Neural crest cell (in vitro differentiated cells): ENCODE measurements around the gene EMD. TPM values are rescaled to one million over a fixed set of nuclear protein-coding genes. Genes with fewer than 3 reads are reported as not detected.

Source experiments
- DNase-seq: peaks from one replicate; pipeline ENCODE4 v3.0.0; 2021; ENCODE audit warnings: low read depth, mixed read lengths, low spot score
- H3K27ac Mint-ChIP-seq: one replicate; pipeline ENCODE4 v1.8.0; 2021; ENCODE audit warnings: mild to moderate bottlenecking, mixed read lengths; ENCODE audit not compliant: unreplicated experiment
- H3K27me3 Mint-ChIP-seq: 2 replicates; pipeline ENCODE4 v1.8.0; 2021; ENCODE audit warnings: low read depth, mild to moderate bottlenecking, mixed read lengths
- H3K36me3 Mint-ChIP-seq: 2 replicates; pipeline ENCODE4 v1.8.0; 2021; ENCODE audit warnings: low read depth, mild to moderate bottlenecking, mixed read lengths
- H3K4me1 Mint-ChIP-seq: 2 replicates; pipeline ENCODE4 v1.8.0; 2021; ENCODE audit warnings: mixed read lengths
- H3K4me3 Mint-ChIP-seq: one replicate; pipeline ENCODE4 v1.8.0; 2021; ENCODE audit warnings: mild to moderate bottlenecking, mixed read lengths
- H3K9me3 Mint-ChIP-seq: 2 replicates; pipeline ENCODE4 v1.8.0; 2021; ENCODE audit warnings: mixed read lengths
- total RNA-seq: library from RNA; stranded (reverse); gene quantifications from 2 replicates; pipeline ENCODE4 v1.2.1, GENCODE V29; 2021
- TF ChIP-seq, protein P1 (sequence below): fragments of 200-600 bp; sonication (generic); conservative IDR thresholded peaks from 2 replicates; pipeline ENCODE4 v1.5.0; 2021; ENCODE audit warnings: antibody characterized with exemption, mild to moderate bottlenecking

Gene EMD
- total RNA-seq, 1 donor from 2014 or later = 54.3 TPM

DNA sequence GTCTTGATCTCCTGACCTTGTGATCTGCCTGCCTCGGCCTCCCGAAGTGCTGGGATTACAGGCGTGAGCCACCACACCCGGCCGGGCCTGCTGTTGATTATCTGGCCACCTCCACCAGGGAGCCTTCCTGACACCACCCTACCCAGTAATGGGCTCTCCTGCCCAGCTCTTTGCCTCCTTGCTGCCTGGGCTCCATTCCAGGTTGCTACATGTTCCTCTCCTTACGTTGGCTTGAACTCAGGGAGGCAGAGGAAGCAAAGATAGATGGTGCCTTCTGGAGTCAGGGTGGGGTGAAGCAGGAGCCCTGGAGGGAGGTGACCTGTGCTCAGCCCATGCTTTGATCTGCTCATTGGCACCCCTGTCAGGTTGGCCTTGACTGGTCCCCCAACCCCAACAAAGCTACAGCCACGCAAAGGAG lies 31.0 kb upstream of the EMD start:
- Mint-ChIP-seq H3K36me3 (peaks cover 5% of the 10 kb centered on the region), H3K4me3 (peak overlapping the region; percentile 12), H3K9me3 (no peaks in the 10 kb centered on the region), H3K4me1 (peaks cover 5% of the 10 kb centered on the region), H3K27ac (no peak overlapping the region), H3K27me3 (peaks cover 4% of the 10 kb centered on the region)
- no peak for DNase-seq
- TF ChIP-seq, protein P1, sequence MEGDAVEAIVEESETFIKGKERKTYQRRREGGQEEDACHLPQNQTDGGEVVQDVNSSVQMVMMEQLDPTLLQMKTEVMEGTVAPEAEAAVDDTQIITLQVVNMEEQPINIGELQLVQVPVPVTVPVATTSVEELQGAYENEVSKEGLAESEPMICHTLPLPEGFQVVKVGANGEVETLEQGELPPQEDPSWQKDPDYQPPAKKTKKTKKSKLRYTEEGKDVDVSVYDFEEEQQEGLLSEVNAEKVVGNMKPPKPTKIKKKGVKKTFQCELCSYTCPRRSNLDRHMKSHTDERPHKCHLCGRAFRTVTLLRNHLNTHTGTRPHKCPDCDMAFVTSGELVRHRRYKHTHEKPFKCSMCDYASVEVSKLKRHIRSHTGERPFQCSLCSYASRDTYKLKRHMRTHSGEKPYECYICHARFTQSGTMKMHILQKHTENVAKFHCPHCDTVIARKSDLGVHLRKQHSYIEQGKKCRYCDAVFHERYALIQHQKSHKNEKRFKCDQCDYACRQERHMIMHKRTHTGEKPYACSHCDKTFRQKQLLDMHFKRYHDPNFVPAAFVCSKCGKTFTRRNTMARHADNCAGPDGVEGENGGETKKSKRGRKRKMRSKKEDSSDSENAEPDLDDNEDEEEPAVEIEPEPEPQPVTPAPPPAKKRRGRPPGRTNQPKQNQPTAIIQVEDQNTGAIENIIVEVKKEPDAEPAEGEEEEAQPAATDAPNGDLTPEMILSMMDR = no peak

DNA sequence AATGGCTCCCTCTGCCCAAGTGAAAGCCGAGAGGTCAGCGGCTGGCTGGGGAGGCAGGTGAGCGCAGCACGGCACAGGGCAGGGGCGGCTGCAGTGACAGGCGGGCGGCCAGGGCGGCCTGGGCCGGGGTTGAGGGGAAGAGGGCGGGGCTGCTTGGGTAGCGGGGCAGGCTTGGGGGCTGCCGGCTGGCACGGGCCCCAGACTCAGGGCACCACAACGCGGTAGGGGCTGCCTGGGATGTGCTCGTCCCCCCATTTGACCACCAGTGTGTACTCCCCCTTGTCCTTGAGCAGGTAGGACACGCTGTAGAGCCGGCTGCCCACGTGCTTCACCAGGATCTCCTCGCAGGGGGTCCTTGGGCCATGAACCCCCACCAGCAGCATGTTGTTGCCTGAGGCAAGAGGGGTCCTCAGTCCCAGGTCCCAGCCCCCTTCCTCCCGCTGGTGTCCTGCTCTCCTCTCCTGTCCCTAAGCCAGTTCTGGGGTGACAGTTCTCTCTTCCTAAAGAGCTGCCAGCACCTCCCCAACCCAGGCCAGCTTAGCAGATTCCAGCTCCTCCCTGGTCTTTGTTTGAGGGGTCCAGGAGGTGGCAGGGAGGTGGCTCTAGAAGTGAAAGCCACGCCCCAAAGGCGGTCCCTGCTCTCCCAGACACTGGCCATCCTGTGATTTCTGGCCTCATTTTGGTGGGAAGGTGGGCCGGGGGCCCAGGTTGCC lies 30.3 kb upstream of the EMD start:
- TF ChIP-seq, protein P1 = no peak
- H3K27ac Mint-ChIP-seq = no peak overlapping the region
- peaks cover 5% of the 10 kb centered on the region for H3K36me3 Mint-ChIP-seq
- no peak overlapping the region for H3K4me3 Mint-ChIP-seq
- H3K4me1 Mint-ChIP-seq = peaks cover 5% of the 10 kb centered on the region
- no peaks in the 10 kb centered on the region for H3K9me3 Mint-ChIP-seq
- H3K27me3 Mint-ChIP-seq = peaks cover 4% of the 10 kb centered on the region
- no peak for DNase-seq

DNA sequence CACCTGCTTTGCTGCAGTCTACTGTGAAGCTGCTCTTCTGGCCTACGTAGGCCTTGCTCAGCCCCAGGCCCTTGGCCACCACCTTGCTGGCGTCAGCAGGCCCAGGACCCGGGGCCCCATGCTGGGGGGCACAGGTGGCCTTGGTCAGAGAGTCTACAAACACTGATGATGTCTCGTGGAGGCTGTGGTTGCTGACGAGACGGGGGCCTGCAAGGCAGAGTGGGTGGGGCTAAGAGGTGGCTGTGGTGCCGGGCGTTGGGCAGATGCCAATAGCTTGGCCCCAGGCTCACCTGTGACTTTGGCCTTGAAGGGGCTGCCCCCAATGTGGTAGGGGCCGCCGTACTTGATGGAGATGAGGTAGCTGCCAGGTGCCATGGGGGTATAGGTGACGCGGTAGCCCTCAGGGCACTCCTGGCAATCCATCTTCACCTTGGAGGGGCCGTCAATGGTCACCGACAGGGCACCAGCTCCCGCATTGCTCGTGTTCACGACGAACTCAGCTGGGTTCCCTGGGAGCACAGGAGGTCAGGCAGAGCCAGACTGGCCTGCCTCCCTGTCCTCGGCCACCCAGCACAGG lies 29.6 kb upstream of the EMD start:
- H3K9me3 Mint-ChIP-seq = no peaks in the 10 kb centered on the region
- TF ChIP-seq, protein P1 = no peak
- H3K4me3 Mint-ChIP-seq = no peak overlapping the region
- peaks cover 5% of the 10 kb centered on the region for H3K36me3 Mint-ChIP-seq
- DNase-seq = no peak
- peaks cover 4% of the 10 kb centered on the region for H3K27me3 Mint-ChIP-seq
- H3K27ac Mint-ChIP-seq = no peak overlapping the region
- peaks cover 5% of the 10 kb centered on the region for H3K4me1 Mint-ChIP-seq

DNA sequence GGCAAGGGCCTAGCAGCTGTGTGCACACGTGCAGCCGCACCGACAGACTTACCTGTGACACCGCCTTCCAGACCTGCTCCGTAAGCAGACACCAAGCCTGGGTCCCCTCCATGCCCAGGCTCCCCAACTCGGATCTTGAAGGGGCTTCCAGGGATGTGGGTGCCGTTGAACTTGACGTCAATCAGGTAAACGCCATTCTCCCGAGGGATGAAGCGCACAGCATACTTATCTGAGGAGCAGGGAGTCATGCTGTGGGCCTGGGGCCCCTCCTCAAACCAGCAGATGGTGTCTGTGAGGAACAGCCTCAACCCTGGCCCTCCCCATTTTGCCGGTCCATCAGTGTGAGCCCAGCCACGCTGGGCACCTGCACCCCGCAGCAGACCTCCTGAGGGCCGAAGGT lies 29.1 kb upstream of the EMD start:
- peaks cover 4% of the 10 kb centered on the region for H3K27me3 Mint-ChIP-seq
- no peaks in the 10 kb centered on the region for H3K9me3 Mint-ChIP-seq
- no peak for DNase-seq
- peaks cover 5% of the 10 kb centered on the region for H3K36me3 Mint-ChIP-seq
- H3K4me1 Mint-ChIP-seq = peaks cover 5% of the 10 kb centered on the region
- no peak overlapping the region for H3K27ac Mint-ChIP-seq
- TF ChIP-seq, protein P1 = no peak
- no peak overlapping the region for H3K4me3 Mint-ChIP-seq

DNA sequence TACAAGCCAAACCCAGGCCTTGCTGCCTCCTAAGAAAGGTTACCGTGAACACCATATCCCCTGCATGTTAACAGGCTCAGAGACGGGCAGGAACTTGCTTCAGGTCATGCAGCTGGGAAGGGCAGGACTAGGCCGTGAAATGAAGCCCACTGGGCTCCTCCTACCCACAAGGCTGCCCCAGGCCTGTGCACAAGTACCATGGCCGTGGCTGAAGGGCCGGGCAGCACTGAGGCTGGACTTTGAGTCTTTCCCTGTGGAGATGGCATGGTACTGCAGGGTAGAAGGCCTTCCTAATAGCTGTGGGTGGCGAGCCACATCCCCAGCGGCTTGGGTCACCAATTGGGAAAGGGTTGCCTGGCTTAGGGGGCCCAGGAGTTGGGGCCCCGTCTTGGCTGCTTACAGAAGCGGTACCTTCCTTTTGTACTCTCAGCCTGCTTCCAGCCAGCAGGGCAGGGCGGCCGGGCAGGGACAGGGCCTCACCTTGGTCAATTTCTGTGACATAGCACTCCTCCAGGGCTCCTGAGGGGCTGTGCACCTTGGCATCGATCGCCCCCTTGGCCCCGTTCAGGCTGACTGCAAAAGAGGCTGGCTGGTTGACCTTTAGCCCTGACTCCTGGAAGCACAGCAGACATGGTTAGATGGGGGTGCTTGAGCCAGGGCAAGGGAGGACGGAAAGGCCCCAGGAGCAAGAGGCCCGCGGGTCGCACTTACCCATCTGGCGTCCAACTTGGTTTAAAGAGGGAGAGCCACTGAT lies 28.5 kb upstream of the EMD start:
- TF ChIP-seq, protein P1 = no peak

More for the DNA sequence above, 28.5 kb upstream of the EMD start:
- peak overlapping the region; percentile 38 for H3K4me3 Mint-ChIP-seq
- peaks cover 5% of the 10 kb centered on the region for H3K36me3 Mint-ChIP-seq
- no peaks in the 10 kb centered on the region for H3K9me3 Mint-ChIP-seq
- H3K4me1 Mint-ChIP-seq = peaks cover 5% of the 10 kb centered on the region
- H3K27ac Mint-ChIP-seq = no peak overlapping the region
- peaks cover 4% of the 10 kb centered on the region for H3K27me3 Mint-ChIP-seq
- DNase-seq = no peak
